ENCODE data around the gene TAS2R60. TPM values are rescaled to one million over a fixed set of nuclear protein-coding genes. Genes with fewer than 3 reads are reported as not detected.

Gene TAS2R60
- total RNA-seq, 1 experiment from 2014 or later: not detected

- Histone ChIP-seq H3K4me1 (ENCODE audit: insufficient read depth, low read length, poor library complexity, severe bottlenecking) (no peaks in the 10 kb centered on the region), H3K27me3 (replicated peaks; ENCODE audit: insufficient read depth, low read depth, low read length, poor library complexity) (no peaks in the 10 kb centered on the region), H3K9me3 (ENCODE audit: low read depth, low read length, poor library complexity, severe bottlenecking) (no peaks in the 10 kb centered on the region), H3K36me3 (ENCODE audit: insufficient read depth, low read length, poor library complexity, severe bottlenecking) (no peaks in the 10 kb centered on the region), H3K4me3 (ENCODE audit: low read depth, low read length, poor library complexity, severe bottlenecking) (no peak overlapping the region), H3K27ac (ENCODE audit: low read depth, low read length, poor library complexity, severe bottlenecking) (no peak overlapping the region)
- ChIA-PET POLR2A (ENCODE audit: low non-redundant PET) (no interaction called here), CTCF (interaction anchor here (0.8 kb wide), 1 partner anchor 113 kb away, joined by 8 read pairs; no protein-coding TSS in a partner anchor)
- intact Hi-C loops (cut with micrococcal nuclease; ENCODE audit: unreplicated experiment): no loop called here
- no peak for TF ChIP-seq CTCF (conservative IDR thresholded peaks at IDR 0.05; ENCODE audit: low read depth, low read length)
- no peak for TF ChIP-seq EZH2 (IDR thresholded peaks at IDR 0.05; ENCODE audit: borderline replicate concordance, low read depth, low read length, poor library complexity, severe bottlenecking)
- no TSS peak for BruUV-seq (replicated peaks)
- DNase-seq (ENCODE audit: low spot score): no peak
These were observed 49.8 kb downstream of the TAS2R60 start for GRCh38 chr7:143492799-143493739.

DNA sequence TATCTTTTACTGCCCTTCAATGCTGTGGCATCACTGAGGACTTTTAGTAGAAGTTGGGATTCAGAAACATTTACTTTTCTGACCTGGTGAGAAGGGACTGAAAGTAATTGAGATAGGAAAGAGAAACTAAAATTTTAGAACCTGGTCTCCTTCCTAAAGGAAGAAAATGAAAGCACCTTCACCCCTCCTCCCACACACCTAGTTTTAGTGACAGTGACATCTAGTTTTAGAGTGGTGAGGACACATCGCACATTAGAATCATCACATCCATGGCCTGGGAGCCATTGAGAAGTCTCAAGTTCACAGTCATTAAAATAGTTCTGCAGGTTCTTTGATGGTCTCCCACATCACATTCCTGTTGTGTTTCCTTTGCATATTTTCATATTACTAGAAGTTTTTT lies 50.5 kb downstream of the TAS2R60 start:
- Histone ChIP-seq H3K27me3 (replicated peaks; ENCODE audit: insufficient read depth, low read depth, low read length, poor library complexity) (no peaks in the 10 kb centered on the region), H3K4me1 (ENCODE audit: insufficient read depth, low read length, poor library complexity, severe bottlenecking) (no peaks in the 10 kb centered on the region), H3K36me3 (ENCODE audit: insufficient read depth, low read length, poor library complexity, severe bottlenecking) (no peaks in the 10 kb centered on the region), H3K9me3 (ENCODE audit: low read depth, low read length, poor library complexity, severe bottlenecking) (no peaks in the 10 kb centered on the region), H3K27ac (ENCODE audit: low read depth, low read length, poor library complexity, severe bottlenecking) (no peak overlapping the region), H3K4me3 (ENCODE audit: low read depth, low read length, poor library complexity, severe bottlenecking) (no peak overlapping the region)
- intact Hi-C loops (cut with micrococcal nuclease; ENCODE audit: unreplicated experiment): no loop called here
- ChIA-PET POLR2A (ENCODE audit: low non-redundant PET) (no interaction called here), CTCF (no interaction called here)
- DNase-seq (ENCODE audit: low spot score): no peak
- BruUV-seq (replicated peaks): no TSS peak
- TF ChIP-seq EZH2 (IDR thresholded peaks at IDR 0.05; ENCODE audit: borderline replicate concordance, low read depth, low read length, poor library complexity, severe bottlenecking): no peak
- no peak for TF ChIP-seq CTCF (conservative IDR thresholded peaks at IDR 0.05; ENCODE audit: low read depth, low read length)

Other genes with a start within 250 kb of the TAS2R60 start
- not detected in 2 replicates for gene TAS2R40, start 221.4 kb upstream of the TAS2R60 start, total RNA-seq (2021)
- 43.1 and 50.8 TPM in 2 replicates for gene GSTK1, start 180.0 kb upstream of the TAS2R60 start, total RNA-seq (2021)
- not detected in 2 replicates for gene TMEM139, start 158.5 kb upstream of the TAS2R60 start, total RNA-seq (2021)
- 57.8 and 76.8 TPM in 2 replicates for gene CASP2, start 155.1 kb upstream of the TAS2R60 start, total RNA-seq (2021)
- not detected in 2 replicates for gene CLCN1, start 127.3 kb upstream of the TAS2R60 start, total RNA-seq (2021)
- 1.8 and 1.9 TPM in 2 replicates for gene FAM131B, start 80.7 kb upstream of the TAS2R60 start, total RNA-seq (2021)
- gene ZYX, start 62.1 kb upstream of the TAS2R60 start, total RNA-seq (2021): 130 and 132 TPM in 2 replicates
- 1.2 and 1.7 TPM in 2 replicates for gene EPHA1, start 34.6 kb upstream of the TAS2R60 start, total RNA-seq (2021)
- not detected in 2 replicates for gene TAS2R41, start 34.4 kb downstream of the TAS2R60 start, total RNA-seq (2021)
- not detected in 2 replicates for gene CTAGE15, start 128.3 kb downstream of the TAS2R60 start, total RNA-seq (2021)
- gene TCAF2, start 177.5 kb downstream of the TAS2R60 start, total RNA-seq (2021): 0.09 TPM in 1 of 2 replicates, not detected in the other

Measured in A673 (cell line).